SK-N-SH (cell line): ENCODE results near the gene PCDHGB2. TPM values are rescaled to one million over a fixed set of nuclear protein-coding genes. Genes with fewer than 3 reads are reported as not detected.
"Not testable (repeated sequence)": the region's sequence is repeated elsewhere in the genome, so short reads cannot be mapped to it uniquely, and the experiment has no call there.

ENCODE experiments used
- CTCF ChIA-PET: fragments of 300-600, 350-600 bp; formaldehyde crosslinking; extraction: SDS; loops from one replicate; lab custom pipeline; 2021; lab: Yijun Ruan, JAX
- POLR2A ChIA-PET: fragments of 350-600 bp; sonication (Branson Sonifier 250); formaldehyde crosslinking; extraction: SDS; loops from one replicate; lab custom pipeline; 2020; ENCODE audit warnings: antibody characterized with exemption, inconsistent platforms; lab: Yijun Ruan, JAX
- DNase-seq: peaks from one replicate; pipeline ENCODE4 v3.0.0; 2012
- H2AFZ ChIP-seq: fragments of 200-600 bp; sonication (generic); 2 replicates; pipeline ENCODE4 v1.8.1; 2016; ENCODE audit warnings: antibody characterized with exemption, mild to moderate bottlenecking, low read depth
- H3F3A ChIP-seq: fragments of 200-600 bp; sonication (generic); replicated peaks from 2 replicates; pipeline ENCODE3; 2016; ENCODE audit warnings: antibody characterized with exemption, mild to moderate bottlenecking; ENCODE audit not compliant: insufficient read depth
- H3K27ac ChIP-seq, 2 experiments: fragments of 200-500 bp in 1 of 2; fragments of 200-600 bp in 1 of 2; sonication (Bioruptor generic) in 1 of 2; sonication (generic), shearing (Covaris generic) in 1 of 2; 2 replicates each; pipeline versions ENCODE4 v1.5.1 to v1.6.1; 2014 to 2016; ENCODE audit warnings: low read depth in 2 of 2, inconsistent platforms in 1 of 2, low read length in 1 of 2, mild to moderate bottlenecking in 1 of 2, mixed read lengths in 1 of 2
- H3K27me3 ChIP-seq: fragments of 200-600 bp; sonication (generic), shearing (Covaris generic); 2 replicates; pipeline ENCODE4 v1.6.1; 2016; ENCODE audit warnings: mixed run types; ENCODE audit not compliant: insufficient read depth
- H3K36me3 ChIP-seq, 2 experiments: fragments of 200-500 bp in 1 of 2; fragments of 200-600 bp in 1 of 2; sonication (Bioruptor generic) in 1 of 2; sonication (generic) in 1 of 2; replicated peaks in 1 of 2; 2 replicates each; pipeline versions ENCODE3 to v1.5.1; 2014 to 2016; ENCODE audit warnings: low read length in 1 of 2, mild to moderate bottlenecking in 1 of 2; ENCODE audit not compliant: insufficient read depth in 2 of 2, control insufficient read depth in 1 of 2
- H3K4me1 ChIP-seq, 2 experiments: fragments of 200-500 bp in 1 of 2; fragments of 200-600 bp in 1 of 2; sonication (Bioruptor generic) in 1 of 2; sonication (generic), shearing (Covaris generic) in 1 of 2; 2 replicates each; pipeline versions ENCODE4 v1.5.1 to v1.6.1; 2014 to 2016; ENCODE audit warnings: low read depth in 1 of 2, low read length in 1 of 2, mixed run types in 1 of 2; ENCODE audit not compliant: insufficient read depth in 2 of 2, control insufficient read depth in 1 of 2
- H3K4me2 ChIP-seq: fragments of 200-600 bp; sonication (generic), shearing (Covaris generic); 2 replicates; pipeline ENCODE4 v1.6.1; 2017; ENCODE audit warnings: mixed run types
- H3K4me3 ChIP-seq, 2 experiments: fragments of 200-500 bp in 1 of 2; fragments of 200-600 bp in 1 of 2; sonication (Bioruptor generic) in 1 of 2; sonication (generic), shearing (Covaris generic) in 1 of 2; 2 replicates each; pipeline versions ENCODE4 v1.5.1 to v1.8.1; 2014 to 2016; ENCODE audit warnings: low read depth in 2 of 2, inconsistent platforms in 1 of 2, low read length in 1 of 2, mild to moderate bottlenecking in 1 of 2, mixed read lengths in 1 of 2, moderate library complexity in 1 of 2
- H3K79me2 ChIP-seq: fragments of 200-600 bp; sonication (generic); 2 replicates; pipeline ENCODE4 v1.8.1; 2017; ENCODE audit warnings: mild to moderate bottlenecking; ENCODE audit not compliant: insufficient read depth
- H3K9ac ChIP-seq: fragments of 200-600 bp; sonication (generic); 2 replicates; pipeline ENCODE4 v1.6.1; 2017; ENCODE audit warnings: mixed run types
- H3K9me2 ChIP-seq: fragments of 200-600 bp; sonication (generic); 2 replicates; pipeline ENCODE4 v1.6.1; 2017; ENCODE audit warnings: mixed run types
- H3K9me3 ChIP-seq: fragments of 200-600 bp; sonication (generic); 2 replicates; pipeline ENCODE4 v1.6.1; 2017; ENCODE audit warnings: mixed run types, mild to moderate bottlenecking, moderate library complexity
- H4K20me1 ChIP-seq: fragments of 200-600 bp; sonication (generic); 2 replicates; pipeline ENCODE4 v1.6.1; 2017; ENCODE audit warnings: mild to moderate bottlenecking, mixed run types; ENCODE audit not compliant: insufficient read depth
- ELF1 ChIP-seq: IDR thresholded peaks from 2 replicates; pipeline ENCODE4 v1.4.0; 2012
- EP300 ChIP-seq, 2 experiments: IDR thresholded peaks; 2 replicates each; pipeline versions ENCODE4 v1.4.0 to v1.6.1; 2012; ENCODE audit warnings: borderline replicate concordance in 1 of 2, low read depth in 1 of 2, low read length in 1 of 2
- EZH2phosphoT487 ChIP-seq: fragments of 200-600 bp; sonication (generic); IDR thresholded peaks from 2 replicates; pipeline ENCODE4 v1.6.1; 2017; ENCODE audit warnings: low read depth, mixed run types, mild to moderate bottlenecking, antibody characterized with exemption, moderate library complexity, borderline replicate concordance
- FOSL2 ChIP-seq: IDR thresholded peaks from 2 replicates; pipeline ENCODE4 v1.4.0; 2012; ENCODE audit warnings: low read depth, mild to moderate bottlenecking, moderate library complexity, borderline replicate concordance
- FOXM1 ChIP-seq: IDR thresholded peaks from 2 replicates; pipeline ENCODE4 v1.4.0; 2012; ENCODE audit warnings: low read depth, mild to moderate bottlenecking
- GATA2 ChIP-seq: sonication (generic); formaldehyde crosslinking; IDR thresholded peaks from 2 replicates; pipeline ENCODE4 v1.5.0; 2020; ENCODE audit warnings: mild to moderate bottlenecking, missing genetic modification reagents
- JUND ChIP-seq: IDR thresholded peaks from 2 replicates; pipeline ENCODE4 v1.4.0; 2012
- MXI1 ChIP-seq: IDR thresholded peaks from 2 replicates; pipeline ENCODE4 v1.6.1; 2012; ENCODE audit warnings: mild to moderate bottlenecking, low read depth, low read length, improper control_type of control experiment
- NFIC ChIP-seq: IDR thresholded peaks from 2 replicates; pipeline ENCODE4 v1.4.0; 2012; ENCODE audit warnings: borderline replicate concordance
- POLR2AphosphoS5 ChIP-seq: IDR thresholded peaks from 2 replicates; pipeline ENCODE4 v1.6.1; 2012; ENCODE audit warnings: low read depth, low read length
- RAD21 ChIP-seq: IDR thresholded peaks from 2 replicates; pipeline ENCODE4 v1.6.1; 2012; ENCODE audit warnings: mild to moderate bottlenecking, low read length
- RFX5 ChIP-seq: IDR thresholded peaks from 2 replicates; pipeline ENCODE4 v1.6.1; 2012; ENCODE audit warnings: mild to moderate bottlenecking, improper control_type of control experiment, low read length
- SIN3A ChIP-seq: IDR thresholded peaks from 2 replicates; pipeline ENCODE4 v1.6.1; 2012; ENCODE audit warnings: low read depth, mild to moderate bottlenecking, low read length, moderate library complexity, borderline replicate concordance
- SMC3 ChIP-seq: IDR thresholded peaks from 2 replicates; pipeline ENCODE4 v1.6.1; 2012; ENCODE audit warnings: low read depth, low read length, improper control_type of control experiment
- TAF1 ChIP-seq: IDR thresholded peaks from 2 replicates; pipeline ENCODE4 v1.6.1; 2012; ENCODE audit warnings: low read depth, mild to moderate bottlenecking, low read length, moderate library complexity, borderline replicate concordance
- TCF12 ChIP-seq: IDR thresholded peaks from 2 replicates; pipeline ENCODE4 v1.4.0; 2012
- WGBS: methylation state at CpG from one replicate; pipeline ENCODE4 v1.1.6; 2017; ENCODE audit warnings: low lambda C conversion rate; 5-methylcytosine and 5-hydroxymethylcytosine counted together
- polyA plus RNA-seq, 3 experiments: library from polyadenylated mRNA; depleted of rRNA; stranded (reverse); fragments of >200 nt; gene quantifications; 2 replicates each; pipeline ENCODE4 v1.2.3, GENCODE V29; 2012
- TF ChIP-seq, protein P1 (sequence below): fragments of 200-600 bp; sonication (generic); IDR thresholded peaks from 2 replicates; pipeline ENCODE4 v1.6.1; 2017; ENCODE audit warnings: antibody characterized with exemption, mild to moderate bottlenecking, moderate library complexity
- TF ChIP-seq, protein P2 (sequence below): IDR thresholded peaks from 2 replicates; pipeline ENCODE4 v1.4.0; 2012; ENCODE audit warnings: low read depth

The PCDHGB2 gene
- polyA plus RNA-seq, 1 of the 3 experiments (the other 2 are of a cell fraction) = 4.5 TPM

DNA sequence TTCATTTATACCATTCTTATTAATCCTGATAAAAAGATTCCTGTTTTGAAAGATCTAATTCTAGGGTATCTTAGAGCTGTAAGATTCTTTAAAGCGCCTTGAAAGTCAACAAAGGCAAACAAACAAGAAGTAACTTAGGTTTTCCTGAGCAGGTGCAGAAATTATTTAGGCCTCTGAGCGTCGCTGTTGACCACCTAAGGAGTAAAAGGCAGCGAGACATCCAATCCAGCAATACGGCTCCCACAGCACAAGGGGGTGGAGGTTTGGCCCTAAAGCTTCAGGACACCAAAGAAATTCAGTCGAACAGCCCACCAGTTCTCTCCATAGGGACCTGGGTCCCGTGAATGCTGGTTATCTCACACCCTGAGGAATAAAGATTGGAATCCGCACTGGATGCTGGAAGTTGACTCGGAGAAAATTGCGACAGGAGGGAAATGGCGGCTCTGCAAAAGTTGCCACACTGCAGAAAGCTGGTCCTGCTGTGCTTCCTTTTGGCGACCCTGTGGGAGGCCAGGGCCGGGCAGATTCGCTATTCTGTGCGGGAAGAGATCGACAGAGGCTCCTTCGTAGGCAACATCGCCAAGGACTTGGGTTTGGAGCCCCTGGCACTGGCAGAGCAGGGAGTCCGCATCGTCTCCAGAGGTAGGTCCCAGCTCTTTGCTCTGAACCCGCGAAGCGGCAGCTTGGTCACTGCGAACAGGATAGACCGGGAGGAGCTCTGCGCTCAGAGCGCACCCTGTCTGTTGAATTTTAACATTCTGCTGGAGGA is 21.1 kb upstream of the PCDHGB2 start, which contains the start of gene PCDHGA2:
Gene PCDHGA2, plus strand, starts transcription at position 223 of the 769 bp plus-strand sequence.
- Histone ChIP-seq H4K20me1 (no peaks in the 10 kb centered on the region), H3K9me3 (peaks cover 14% of the 10 kb centered on the region), H3K4me1 (no peaks in the 10 kb centered on the region), H3K4me3 (peak within 1 kb of the TSS in 1 of 2 experiments; percentile 17; a peak in 1 of 4 replicates), H3F3A (no peaks in the 10 kb centered on the region), H3K27me3 (no peaks in the 10 kb centered on the region), H3K4me2 (no peak within 1 kb of the TSS), H3K9me2 (no peaks in the 10 kb centered on the region)
- CTCF ChIA-PET = interaction anchor here (0.6 to 2.9 kb wide), 14 partner anchors 9 to 254 kb away, joined by 3 to 11 read pairs (median 5); partner anchors contain the start of genes PCDHB14, PCDHGA1 and TAF7
- WGBS = 51% methylated on average over 16 of the region's 27 CpGs
- TF ChIP-seq, protein P1, sequence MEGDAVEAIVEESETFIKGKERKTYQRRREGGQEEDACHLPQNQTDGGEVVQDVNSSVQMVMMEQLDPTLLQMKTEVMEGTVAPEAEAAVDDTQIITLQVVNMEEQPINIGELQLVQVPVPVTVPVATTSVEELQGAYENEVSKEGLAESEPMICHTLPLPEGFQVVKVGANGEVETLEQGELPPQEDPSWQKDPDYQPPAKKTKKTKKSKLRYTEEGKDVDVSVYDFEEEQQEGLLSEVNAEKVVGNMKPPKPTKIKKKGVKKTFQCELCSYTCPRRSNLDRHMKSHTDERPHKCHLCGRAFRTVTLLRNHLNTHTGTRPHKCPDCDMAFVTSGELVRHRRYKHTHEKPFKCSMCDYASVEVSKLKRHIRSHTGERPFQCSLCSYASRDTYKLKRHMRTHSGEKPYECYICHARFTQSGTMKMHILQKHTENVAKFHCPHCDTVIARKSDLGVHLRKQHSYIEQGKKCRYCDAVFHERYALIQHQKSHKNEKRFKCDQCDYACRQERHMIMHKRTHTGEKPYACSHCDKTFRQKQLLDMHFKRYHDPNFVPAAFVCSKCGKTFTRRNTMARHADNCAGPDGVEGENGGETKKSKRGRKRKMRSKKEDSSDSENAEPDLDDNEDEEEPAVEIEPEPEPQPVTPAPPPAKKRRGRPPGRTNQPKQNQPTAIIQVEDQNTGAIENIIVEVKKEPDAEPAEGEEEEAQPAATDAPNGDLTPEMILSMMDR = peak; percentile 43
- no peak for TF ChIP-seq ELF1
- TF ChIP-seq RAD21 = peak; percentile 47
- TF ChIP-seq, all 33 proteins: peak for 2
- POLR2A ChIA-PET = interaction anchor here (0.7 kb wide), 1 partner anchor 225 kb away, joined by 4 read pairs; no protein-coding TSS in a partner anchor
- DNase-seq = peak; percentile 46
- H3K36me3 ChIP-seq = no peaks in the 10 kb centered on the region
- H2AFZ ChIP-seq = no peak within 1 kb of the TSS
- H3K27ac ChIP-seq = no peak within 1 kb of the TSS
- no peak within 1 kb of the TSS for H3K9ac ChIP-seq
- no peaks in the 10 kb centered on the region for H3K79me2 ChIP-seq

DNA sequence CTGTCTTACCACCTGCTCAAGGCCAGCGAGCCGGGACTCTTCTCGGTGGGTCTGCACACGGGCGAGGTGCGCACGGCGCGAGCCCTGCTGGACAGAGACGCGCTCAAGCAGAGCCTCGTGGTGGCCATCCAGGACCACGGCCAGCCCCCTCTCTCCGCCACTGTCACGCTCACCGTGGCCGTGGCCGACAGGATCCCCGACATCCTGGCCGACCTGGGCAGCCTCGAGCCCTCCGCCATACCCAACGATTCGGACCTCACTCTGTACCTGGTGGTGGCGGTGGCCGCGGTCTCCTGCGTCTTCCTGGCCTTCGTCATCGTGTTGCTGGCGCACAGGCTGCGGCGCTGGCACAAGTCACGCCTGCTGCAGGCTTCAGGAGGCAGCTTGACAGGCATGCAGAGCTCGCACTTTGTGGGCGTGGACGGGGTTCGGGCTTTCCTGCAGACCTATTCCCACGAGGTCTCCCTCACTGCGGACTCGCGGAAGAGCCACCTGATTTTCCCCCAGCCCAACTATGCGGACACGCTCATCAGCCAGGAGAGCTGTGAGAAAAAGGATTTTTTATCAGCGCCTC is 18.9 kb upstream of the PCDHGB2 start:
- WGBS = 61% methylated on average over 27 of the region's 45 CpGs
- H3K4me3 ChIP-seq, H3K36me3 ChIP-seq, H3K27ac ChIP-seq, H3F3A ChIP-seq, H3K9me3 ChIP-seq, POLR2A ChIA-PET, H3K27me3 ChIP-seq, H2AFZ ChIP-seq, DNase-seq, H3K9me2 ChIP-seq, H3K9ac ChIP-seq, H3K4me2 ChIP-seq, H3K4me1 ChIP-seq, H3K79me2 ChIP-seq, H4K20me1 ChIP-seq: not testable (repeated sequence)
- CTCF ChIA-PET = interaction anchor here (2.9 kb wide), 1 partner anchor 217 kb away, joined by 11 read pairs; no protein-coding TSS in a partner anchor

DNA sequence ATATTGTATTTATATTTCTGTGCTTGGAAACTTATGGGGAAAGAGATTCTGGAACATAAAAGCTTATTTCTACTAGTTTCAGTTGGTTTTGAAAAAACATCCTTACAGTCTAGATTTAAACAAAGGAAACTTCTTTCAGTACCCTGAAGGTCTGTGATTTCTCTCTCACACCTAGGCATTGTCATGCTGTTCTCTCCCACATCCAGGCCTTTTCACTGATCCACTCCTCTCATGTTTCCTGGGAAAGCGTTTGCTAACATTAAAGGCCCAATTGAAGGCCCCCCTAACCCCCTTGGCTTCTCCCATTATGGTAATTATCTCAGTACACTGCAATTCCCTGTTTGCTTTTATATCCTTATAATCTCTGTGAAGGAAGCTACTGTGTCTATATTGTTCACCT is 17.0 kb upstream of the PCDHGB2 start:
- no peaks in the 10 kb centered on the region for H3K27me3 ChIP-seq
- H3K36me3 ChIP-seq = no peaks in the 10 kb centered on the region
- TF ChIP-seq, protein P2, sequence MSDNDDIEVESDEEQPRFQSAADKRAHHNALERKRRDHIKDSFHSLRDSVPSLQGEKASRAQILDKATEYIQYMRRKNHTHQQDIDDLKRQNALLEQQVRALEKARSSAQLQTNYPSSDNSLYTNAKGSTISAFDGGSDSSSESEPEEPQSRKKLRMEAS = no peak
- TF ChIP-seq RAD21 (no peak), SIN3A (no peak), RFX5 (no peak), GATA2 (CRISPR knock-in tag) (no peak), POLR2AphosphoS5 (no peak), EZH2phosphoT487 (no peak), FOXM1 (no peak), FOSL2 (no peak), TCF12 (no peak), JUND (no peak), NFIC (no peak), EP300 (IDR thresholded peaks at IDR 0.05; ENCODE audit: borderline replicate concordance in 1 of 2, low read depth in 1 of 2, low read length in 1 of 2) (no peak), TAF1 (no peak), SMC3 (no peak), MXI1 (no peak)
- no peaks in the 10 kb centered on the region for H3K79me2 ChIP-seq
- H2AFZ ChIP-seq = no peak overlapping the region
- no peak overlapping the region for H3K27ac ChIP-seq
- no peaks in the 10 kb centered on the region for H3K9me2 ChIP-seq
- no peaks in the 10 kb centered on the region for H3F3A ChIP-seq
- H3K9ac ChIP-seq = no peak overlapping the region
- WGBS = 0% methylated on average over 1 of the region's 1 CpG
- no peaks in the 10 kb centered on the region for H3K9me3 ChIP-seq
- no peaks in the 10 kb centered on the region for H3K4me1 ChIP-seq
- no peak overlapping the region for H3K4me2 ChIP-seq
- no peak overlapping the region for H3K4me3 ChIP-seq
- CTCF ChIA-PET = interaction anchor here (1.2 to 2.0 kb wide), 4 partner anchors 13 to 221 kb away, joined by 3 to 6 read pairs (median 4); partner anchors contain the start of genes PCDHGA1 and PCDHGB7
- no peak for DNase-seq
- POLR2A ChIA-PET = no interaction called here
- H4K20me1 ChIP-seq = no peaks in the 10 kb centered on the region
